Thoracic aorta (tissue), 2 donors: ENCODE measurements around the gene NLGN1. TPM values are rescaled to one million over a fixed set of nuclear protein-coding genes. Genes with fewer than 3 reads are reported as not detected.

Source experiments
- ATAC-seq: fragments of 150-250 bp; one replicate; pipeline ENCODE4 v1.8.0; 2017; ENCODE audit warnings: low read depth; ENCODE audit not compliant: insufficient number of reproducible peaks, low FRiP score
- DNase-seq: peaks from one replicate; pipeline ENCODE4 v3.0.0-alpha.2; 2020; ENCODE audit warnings: low spot score
- H3K27ac ChIP-seq, 2 donors: fragments of 200-600 bp; sonication (generic); 1 replicate in 1 of 2; 2 replicates in 1 of 2; pipeline ENCODE4 v1.5.1; 2016; ENCODE audit warnings: mild to moderate bottlenecking in 2 of 2, moderate library complexity in 2 of 2
- H3K27me3 ChIP-seq: fragments of 200-600 bp; sonication (generic); replicated peaks from 2 replicates; pipeline ENCODE4 v1.6.0; 2016; ENCODE audit warnings: mild to moderate bottlenecking; ENCODE audit not compliant: insufficient read depth
- H3K36me3 ChIP-seq: fragments of 200-600 bp; sonication (generic); one replicate; pipeline ENCODE4 v1.5.1; 2016
- H3K4me1 ChIP-seq, 2 donors: fragments of 200-600 bp; sonication (generic); 1 replicate in 1 of 2; 2 replicates in 1 of 2; pipeline versions ENCODE4 v1.5.1 to v1.6.0; 2016; ENCODE audit warnings: low read depth in 2 of 2, mild to moderate bottlenecking in 1 of 2; ENCODE audit not compliant: control insufficient read depth in 1 of 2
- H3K4me3 ChIP-seq: fragments of 200-600 bp; sonication (generic); 2 replicates; pipeline ENCODE4 v1.5.1; 2016; ENCODE audit warnings: mild to moderate bottlenecking
- H3K9me3 ChIP-seq: fragments of 200-600 bp; sonication (generic); 2 replicates; pipeline ENCODE4 v1.5.1; 2016
- total RNA-seq, 2 donors: library from RNA; depleted of rRNA; stranded (reverse); fragments of >200 nt; gene quantifications; one replicate each; pipeline versions ENCODE4 v1.1.0 to v1.2.3, GENCODE V29; 2016
- TF ChIP-seq, protein P1 (sequence below): fragments of 200-600 bp; sonication (generic); IDR thresholded peaks from one replicate; pipeline ENCODE4 v1.5.1; 2019; ENCODE audit warnings: antibody characterized with exemption

The NLGN1 gene
- total RNA-seq, 2 donors from 2014 or later = 17.8 to 18.3 TPM

DNA sequence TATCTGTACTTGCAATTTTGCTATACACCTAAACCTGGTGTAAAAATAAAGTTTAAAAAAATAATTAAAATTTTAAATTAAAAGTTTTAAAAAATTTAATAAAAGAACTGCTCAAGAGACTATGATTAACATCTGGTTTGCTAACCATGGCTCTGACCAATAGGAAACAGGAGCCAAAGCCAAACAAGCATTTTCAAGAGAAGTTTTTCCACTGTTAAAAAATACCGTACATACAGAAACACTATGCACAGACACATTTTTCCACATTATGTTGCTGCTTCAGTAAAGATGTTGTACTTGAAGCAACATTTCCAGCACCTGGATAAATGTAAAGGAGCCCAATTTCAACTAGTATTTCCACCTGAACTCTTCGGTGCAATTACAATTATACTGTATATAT is 917.7 kb downstream of the NLGN1 start:
- no peak overlapping the region for H3K4me3 ChIP-seq
- TF ChIP-seq, protein P1, sequence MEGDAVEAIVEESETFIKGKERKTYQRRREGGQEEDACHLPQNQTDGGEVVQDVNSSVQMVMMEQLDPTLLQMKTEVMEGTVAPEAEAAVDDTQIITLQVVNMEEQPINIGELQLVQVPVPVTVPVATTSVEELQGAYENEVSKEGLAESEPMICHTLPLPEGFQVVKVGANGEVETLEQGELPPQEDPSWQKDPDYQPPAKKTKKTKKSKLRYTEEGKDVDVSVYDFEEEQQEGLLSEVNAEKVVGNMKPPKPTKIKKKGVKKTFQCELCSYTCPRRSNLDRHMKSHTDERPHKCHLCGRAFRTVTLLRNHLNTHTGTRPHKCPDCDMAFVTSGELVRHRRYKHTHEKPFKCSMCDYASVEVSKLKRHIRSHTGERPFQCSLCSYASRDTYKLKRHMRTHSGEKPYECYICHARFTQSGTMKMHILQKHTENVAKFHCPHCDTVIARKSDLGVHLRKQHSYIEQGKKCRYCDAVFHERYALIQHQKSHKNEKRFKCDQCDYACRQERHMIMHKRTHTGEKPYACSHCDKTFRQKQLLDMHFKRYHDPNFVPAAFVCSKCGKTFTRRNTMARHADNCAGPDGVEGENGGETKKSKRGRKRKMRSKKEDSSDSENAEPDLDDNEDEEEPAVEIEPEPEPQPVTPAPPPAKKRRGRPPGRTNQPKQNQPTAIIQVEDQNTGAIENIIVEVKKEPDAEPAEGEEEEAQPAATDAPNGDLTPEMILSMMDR = no peak
- no peak for ATAC-seq

DNA sequence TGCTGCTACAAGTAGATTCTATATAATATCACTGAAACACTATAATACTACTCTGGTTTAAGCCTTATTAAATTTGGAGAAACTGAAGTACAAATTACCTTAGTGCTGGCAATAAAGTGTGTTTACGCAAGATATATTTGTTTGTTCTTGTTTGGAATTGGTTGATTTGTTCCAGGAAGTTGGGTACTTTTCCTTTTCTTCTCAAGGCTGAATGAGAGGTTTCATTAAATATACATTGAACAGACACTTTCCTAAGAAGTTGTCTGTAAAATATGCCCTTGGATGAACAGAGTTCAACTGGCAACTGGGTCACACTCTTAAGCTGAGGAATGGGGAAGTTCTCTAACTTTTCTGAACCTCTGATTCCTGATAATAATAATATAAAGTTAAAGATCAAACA is 919.5 kb downstream of the NLGN1 start:
- H3K9me3 ChIP-seq = no peaks in the 10 kb centered on the region
- no peaks in the 10 kb centered on the region for H3K27me3 ChIP-seq
- no peak overlapping the region for H3K4me3 ChIP-seq
- DNase-seq (no peak), ATAC-seq (no peak)
- H3K27ac ChIP-seq = no peak overlapping the region
- H3K36me3 ChIP-seq = no peaks in the 10 kb centered on the region
- TF ChIP-seq, protein P1 = no peak
- H3K4me1 ChIP-seq = no peaks in the 10 kb centered on the region

More for the DNA sequence above, 917.7 kb downstream of the NLGN1 start:
- no peaks in the 10 kb centered on the region for H3K4me1 ChIP-seq
- H3K27ac ChIP-seq = no peak overlapping the region
- H3K9me3 ChIP-seq = no peaks in the 10 kb centered on the region
- DNase-seq = no peak
- H3K27me3 ChIP-seq = no peaks in the 10 kb centered on the region
- no peaks in the 10 kb centered on the region for H3K36me3 ChIP-seq

DNA sequence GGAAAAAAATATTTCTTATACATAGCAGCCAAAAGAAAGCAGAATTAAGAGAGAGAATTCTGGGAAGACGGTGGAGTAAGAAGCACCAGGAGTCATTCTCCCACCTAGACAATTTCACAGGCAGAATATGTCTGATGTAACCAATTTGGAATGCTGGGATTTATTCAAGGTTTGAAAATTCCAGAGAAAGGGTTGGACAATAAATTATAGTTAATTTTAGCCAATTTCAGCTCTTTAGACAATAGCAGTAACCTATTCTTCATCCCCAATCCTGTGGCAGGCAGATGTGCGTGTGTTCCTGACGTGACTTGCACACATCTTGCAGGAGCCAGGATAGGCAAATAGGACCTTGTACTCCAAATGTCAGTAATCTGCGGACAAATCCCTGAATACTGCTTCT is 920.6 kb downstream of the NLGN1 start:
- H3K9me3 ChIP-seq = no peaks in the 10 kb centered on the region
- DNase-seq (no peak), ATAC-seq (no peak)
- H3K4me3 ChIP-seq = no peak overlapping the region
- no peaks in the 10 kb centered on the region for H3K4me1 ChIP-seq
- H3K27ac ChIP-seq = no peak overlapping the region
- H3K27me3 ChIP-seq = no peaks in the 10 kb centered on the region
- TF ChIP-seq, protein P1 = no peak
- H3K36me3 ChIP-seq = no peaks in the 10 kb centered on the region

DNA sequence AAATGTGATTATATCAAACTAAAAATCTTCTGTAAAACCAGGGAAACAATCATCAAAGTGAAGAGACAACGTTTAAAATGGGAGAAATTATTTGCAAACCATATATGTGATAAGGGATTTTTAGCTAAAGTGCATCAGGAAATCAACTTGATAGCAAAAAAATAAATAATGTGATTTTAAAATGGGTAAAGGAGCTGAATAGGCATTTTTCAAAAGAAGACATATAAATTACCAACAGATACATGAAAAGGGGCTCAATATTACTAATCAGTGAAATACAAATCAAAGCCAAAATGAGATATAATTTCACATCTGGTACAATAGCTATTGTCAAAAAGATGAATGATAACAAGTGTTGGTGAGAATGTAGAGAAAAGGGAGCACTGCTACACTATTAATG is 924.0 kb downstream of the NLGN1 start:
- no peaks in the 10 kb centered on the region for H3K4me1 ChIP-seq
- H3K4me3 ChIP-seq = no peak overlapping the region
- TF ChIP-seq, protein P1 = no peak
- no peak for ATAC-seq
- no peak for DNase-seq
- H3K36me3 ChIP-seq = no peaks in the 10 kb centered on the region
- no peaks in the 10 kb centered on the region for H3K27me3 ChIP-seq
- H3K9me3 ChIP-seq = no peaks in the 10 kb centered on the region
- no peak overlapping the region for H3K27ac ChIP-seq

DNA sequence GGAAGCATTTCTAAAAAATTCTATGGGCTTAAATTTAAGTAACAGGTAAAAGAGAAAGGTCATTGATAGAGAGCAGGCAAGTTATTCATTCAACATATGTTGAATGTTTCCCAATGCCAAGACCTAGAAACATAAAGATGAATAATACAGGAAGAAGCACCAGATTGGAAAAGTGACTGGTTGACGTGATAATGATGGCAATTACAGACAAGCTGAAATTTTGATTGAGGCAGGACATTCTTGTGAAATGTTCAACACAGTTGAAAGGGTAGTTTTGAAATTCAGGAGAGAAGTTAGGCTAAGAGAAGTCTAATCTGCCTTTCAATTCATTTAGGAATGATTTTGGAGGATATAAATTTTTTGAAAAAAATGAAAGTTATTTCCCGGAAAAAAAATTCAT is 925.2 kb downstream of the NLGN1 start:
- Histone ChIP-seq H3K36me3 (no peaks in the 10 kb centered on the region), H3K27ac (no peak overlapping the region), H3K4me3 (no peak overlapping the region), H3K9me3 (no peaks in the 10 kb centered on the region), H3K4me1 (no peaks in the 10 kb centered on the region), H3K27me3 (no peaks in the 10 kb centered on the region)
- DNase-seq (no peak), ATAC-seq (no peak)
- TF ChIP-seq, protein P1 = no peak
